ENCODE measurements around the gene ACOX1.

ACOX1 gene

DNA sequence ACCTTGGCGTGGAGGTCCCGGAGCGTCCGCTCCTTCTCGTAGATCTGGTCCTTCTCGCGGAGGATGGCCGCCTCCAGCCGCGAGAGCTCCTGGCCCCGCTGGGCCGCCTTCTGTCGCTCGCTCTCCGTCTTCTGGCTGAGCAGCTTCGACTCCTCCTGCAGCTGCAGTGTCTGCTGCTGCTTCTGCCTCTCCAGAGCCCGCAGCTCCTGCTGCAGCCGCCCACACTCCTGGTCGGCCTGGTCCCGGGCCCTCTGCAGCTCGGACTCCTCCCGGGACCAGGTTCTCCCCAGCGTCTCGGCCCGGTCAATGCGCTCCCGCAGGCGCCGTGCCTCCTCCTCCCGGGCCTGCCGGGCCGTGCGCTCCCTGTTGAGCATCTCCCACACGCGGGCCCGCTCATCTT, 29.2 kb upstream of the ACOX1 start:
- DNase-seq: no peak

DNA sequence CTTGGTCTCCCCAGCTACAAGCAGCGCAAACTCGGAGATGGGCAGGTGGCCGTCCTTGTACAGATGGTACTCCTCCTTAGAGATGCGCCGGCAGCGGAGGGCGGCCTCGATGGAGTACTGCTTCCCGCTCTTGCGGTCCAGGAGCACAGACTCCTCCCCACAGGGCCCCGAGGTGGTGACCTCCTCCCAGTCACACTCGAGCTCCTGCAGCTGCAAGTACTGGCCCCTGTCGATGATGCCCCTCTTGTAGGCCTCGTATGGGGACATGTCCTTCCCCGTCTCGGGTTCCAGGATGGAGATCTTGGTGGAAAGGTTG, 28.8 kb upstream of the ACOX1 start:
- no peak for DNase-seq

GRCh38 chr17:76007131-76007849, 28.3 kb upstream of the ACOX1 start:
- no peak for DNase-seq

DNA sequence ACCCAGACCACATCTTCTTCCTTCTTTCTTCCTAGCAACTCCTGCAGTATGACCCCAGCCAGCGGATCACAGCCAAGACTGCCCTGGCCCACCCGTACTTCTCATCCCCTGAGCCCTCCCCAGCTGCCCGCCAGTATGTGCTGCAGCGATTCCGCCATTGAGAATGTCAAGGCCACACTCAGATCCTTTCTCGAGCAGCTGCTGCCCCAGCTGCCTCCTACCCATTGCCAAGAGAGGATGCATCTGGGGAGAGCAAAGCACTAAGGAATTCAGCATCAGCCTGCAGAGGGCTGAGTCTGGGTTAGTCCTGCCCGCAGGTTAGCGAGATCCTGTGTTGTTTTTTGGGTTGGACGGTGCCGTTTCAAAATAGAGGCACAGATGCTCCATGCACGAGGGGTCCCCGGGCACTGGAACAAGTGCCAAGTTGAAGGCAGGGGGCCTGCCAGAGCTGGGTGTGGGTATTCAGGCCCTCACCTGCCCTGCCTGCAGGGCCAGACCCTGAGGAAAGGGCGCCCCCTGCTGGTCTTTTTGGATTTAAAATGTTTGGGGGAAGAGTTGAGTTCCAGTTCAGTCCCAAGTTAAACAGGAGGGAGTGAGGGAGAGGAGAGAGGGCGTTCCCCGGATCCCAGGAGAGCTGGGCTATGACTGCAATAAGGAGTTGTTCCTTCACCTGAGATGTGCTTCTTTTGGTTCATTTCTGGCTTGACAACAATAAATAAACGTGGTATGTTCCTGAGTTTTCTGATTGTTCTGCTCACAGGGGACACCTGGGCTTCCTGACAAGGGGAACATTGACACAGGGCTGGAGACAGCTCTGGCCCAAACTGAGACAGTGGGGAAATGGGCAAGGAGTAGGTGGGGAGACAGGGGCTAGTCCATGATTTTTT, 26.5 kb upstream of the ACOX1 start:
- peak; percentile 63 for DNase-seq

DNA sequence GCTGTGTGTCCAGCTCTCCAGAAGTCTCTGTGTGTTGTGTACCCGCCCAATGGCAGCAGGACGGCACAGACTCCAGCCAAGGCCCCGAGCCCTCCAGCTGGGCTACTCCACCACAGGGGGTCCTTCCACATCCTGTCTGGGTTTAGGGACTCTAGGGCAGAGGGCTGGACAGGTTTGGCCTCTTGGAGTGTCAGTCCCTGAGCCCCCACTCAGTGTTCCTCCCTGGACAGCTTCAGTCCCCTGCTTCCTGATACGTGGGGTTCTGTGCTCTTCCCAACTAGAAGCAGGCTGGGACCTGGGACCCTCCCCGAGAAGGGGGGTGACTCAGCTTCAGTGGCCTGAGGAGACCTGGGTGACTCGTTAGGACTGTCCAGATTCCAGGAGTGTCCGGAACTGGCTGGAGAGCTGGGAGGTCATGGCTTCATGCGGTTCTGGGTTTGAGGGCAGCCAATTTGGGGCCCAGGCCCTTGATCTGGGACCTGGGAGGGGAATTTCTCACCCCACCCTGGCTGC, 25.8 kb upstream of the ACOX1 start:
- no peak for DNase-seq

DNA sequence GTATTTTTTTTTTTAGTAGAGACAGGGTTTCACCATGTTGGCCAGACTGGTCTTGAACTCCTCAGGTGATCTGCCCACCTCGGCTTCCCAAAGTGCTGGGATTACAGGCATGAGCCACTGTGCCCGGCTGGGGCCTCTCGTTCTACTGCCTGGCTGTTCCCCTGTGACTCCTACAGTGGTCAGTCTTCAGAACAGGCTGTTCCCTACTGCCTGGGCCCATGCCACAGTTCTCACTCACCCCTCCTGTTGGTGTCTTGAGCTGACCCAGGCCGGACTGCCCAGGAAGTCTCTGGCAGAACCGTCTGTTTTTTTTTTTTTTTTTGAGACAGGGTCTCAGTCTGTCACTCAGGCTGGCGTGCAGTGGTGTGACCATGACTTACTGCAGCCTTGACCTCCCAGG, 24.9 kb upstream of the ACOX1 start:
- DNase-seq: no peak

- DNase-seq: no peak
Measured at GRCh38 chr17:76002100-76002499, 23.1 kb upstream of the ACOX1 start.

DNA sequence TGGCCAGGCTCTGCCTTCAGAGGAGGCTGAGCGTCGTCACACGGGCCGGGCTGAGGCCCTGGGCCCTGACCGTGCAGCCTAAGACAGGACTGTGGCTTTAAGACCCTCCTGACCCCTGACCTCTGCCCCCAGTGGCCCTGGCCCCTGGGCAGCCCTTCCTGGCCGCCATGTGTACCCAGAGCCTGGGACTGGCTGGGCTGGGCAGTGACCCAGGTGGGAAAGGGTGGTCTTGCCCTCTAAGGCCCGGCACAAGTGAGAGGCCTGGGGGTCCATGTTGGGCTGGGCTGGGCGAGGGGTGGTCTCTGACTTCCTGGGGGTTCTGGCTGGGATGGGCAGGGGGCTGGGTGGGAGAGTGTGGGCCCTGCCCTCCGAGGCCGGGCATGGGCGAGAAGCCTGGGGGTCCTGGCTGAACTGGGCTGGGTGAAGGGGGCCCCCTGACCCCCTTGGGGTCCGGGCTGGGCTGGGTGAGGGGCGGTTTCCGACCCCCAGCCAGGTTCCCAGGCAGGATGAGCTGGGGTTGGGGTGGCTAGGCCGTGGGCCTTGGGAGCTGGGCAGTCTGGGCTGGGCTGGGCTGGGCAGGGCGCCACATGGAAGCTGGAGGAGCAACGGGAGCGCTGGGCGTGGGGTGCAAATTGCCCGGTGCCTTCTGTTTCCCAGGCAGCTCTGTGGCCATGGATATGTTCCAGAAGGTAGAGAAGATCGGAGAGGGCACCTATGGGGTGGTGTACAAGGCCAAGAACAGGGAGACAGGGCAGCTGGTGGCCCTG, 22.0 kb upstream of the ACOX1 start, which contains the start of gene CDK3:
CDK3 (plus strand) TSS at position 101 of the 767 bp plus-strand sequence; CDS start at position 672, 571 bp downstream.
- no peak for DNase-seq

GRCh38 chr17:76000016-76000754, 21.2 kb upstream of the ACOX1 start:
- peak; percentile 47 for DNase-seq

DNA sequence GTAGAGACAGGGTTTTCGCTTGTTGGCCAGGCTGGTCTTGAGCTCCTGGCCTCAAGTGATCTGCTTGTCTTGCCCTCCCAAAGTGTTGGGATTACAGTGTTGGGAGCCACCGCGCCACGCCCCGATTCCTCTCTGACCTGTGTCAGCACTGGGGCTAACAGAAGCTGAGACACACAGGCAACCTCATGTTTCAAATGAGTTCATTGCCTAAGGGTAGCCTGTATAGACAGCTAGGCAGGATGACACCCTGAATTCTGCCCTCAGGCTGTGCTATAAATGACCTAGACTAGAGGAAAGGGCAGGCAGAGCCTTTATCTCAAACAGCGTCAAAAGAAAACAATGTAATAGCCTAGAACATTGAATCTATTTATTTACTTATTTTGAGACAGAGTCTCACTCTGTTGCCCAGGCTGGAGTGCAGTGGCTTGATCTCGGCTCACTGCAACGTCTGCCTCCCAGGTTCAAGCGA, 19.4 kb upstream of the ACOX1 start:
- DNase-seq: no peak

GRCh38 chr17:75996665-75997590, 18.0 kb upstream of the ACOX1 start:
- peak; percentile 31 for DNase-seq

DNA sequence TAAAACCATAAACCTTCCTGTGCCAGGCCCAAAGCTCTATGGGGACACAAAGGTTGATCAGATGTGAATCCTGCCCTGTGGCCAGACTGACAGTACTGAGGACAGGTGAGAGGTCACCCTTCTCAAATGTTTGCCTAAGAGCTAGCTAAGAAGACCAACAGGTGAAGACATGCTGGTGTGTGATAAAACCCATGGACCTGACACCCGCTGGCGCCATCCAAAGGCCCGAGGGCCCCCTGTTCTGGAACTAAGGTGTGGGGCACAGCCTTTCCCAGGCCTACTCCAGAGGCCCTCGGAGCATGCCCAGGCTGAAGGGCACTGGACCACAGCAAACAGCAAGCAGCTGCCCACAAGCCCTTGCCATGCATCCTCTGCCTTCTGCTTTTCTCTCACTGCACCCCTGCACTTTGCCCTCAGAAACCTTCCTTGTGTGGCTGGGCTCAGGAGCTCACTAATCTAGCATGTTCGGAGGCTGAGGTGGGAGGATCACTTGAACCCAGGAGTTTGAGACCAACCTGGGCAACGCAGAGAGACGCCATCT, 16.5 kb upstream of the ACOX1 start:
- no peak for DNase-seq

DNA sequence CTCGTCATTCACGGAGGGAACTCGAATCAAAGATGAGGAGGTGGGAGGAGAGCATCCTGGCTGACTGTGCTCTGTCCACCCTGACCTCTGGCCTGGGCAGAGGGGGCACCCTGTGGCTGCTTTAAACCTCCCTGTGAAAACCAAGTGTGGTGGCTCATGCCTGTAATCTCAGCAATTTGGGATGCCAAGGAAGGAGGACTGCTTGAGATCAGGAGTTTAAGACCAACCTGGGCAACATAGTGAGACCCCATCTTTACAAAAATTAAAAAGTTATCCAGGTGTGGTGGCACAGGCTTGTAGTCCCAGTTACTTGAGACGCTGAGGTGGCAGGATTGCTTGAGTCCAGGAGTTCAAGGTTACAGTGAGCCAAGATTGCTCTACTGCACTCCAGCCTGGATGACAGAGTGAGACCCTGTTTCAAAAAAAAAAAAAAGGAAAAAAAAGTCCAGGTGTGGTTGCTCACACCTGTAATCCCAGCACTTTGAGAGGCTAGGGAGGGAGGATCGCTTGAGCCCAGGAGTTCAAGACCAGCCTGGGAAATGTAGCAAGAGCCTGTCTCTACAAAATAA, 15.9 kb upstream of the ACOX1 start:
- DNase-seq: no peak

DNA sequence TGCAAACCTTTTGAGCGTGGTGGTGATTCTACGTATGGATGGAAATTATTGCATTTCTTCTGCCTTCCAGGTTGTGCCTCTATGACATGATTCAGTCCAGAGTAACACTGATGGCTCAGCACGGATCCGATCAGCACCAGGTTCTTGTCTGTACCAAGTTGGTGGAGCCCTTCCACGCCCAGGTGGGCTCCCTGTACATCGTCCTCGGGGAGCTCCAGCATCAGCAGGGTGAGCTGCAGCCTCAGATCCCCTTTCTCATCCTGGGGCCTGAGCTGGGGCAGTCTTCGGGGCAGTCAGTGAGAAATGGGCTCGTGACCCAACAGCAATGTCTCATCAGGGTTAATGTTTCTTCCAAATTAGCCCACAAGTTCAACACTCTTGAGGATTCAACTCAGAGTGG, 12.4 kb upstream of the ACOX1 start:
- no peak for DNase-seq

DNA sequence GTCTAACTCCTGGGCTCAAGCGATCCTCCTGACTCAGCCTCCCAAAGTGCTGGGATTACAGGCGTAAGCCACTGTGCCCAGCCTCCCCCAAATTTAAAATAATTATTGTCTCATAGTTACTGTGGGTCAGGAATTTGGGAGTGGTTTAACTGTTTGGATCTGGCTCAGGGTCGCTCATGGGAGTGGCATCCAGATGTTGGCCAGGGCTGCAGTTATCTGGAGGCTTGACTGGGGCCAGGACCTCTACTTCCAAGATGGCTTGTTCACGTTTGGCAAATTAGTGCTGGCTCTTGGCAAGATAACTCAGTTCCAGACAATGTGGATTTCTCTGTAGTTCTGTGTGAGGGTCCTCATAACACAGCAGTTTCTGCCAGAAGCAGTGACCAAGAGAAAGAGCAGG, 8.1 kb upstream of the ACOX1 start:
- DNase-seq: no peak

GRCh38 chr17:75985986-75986385, 7.0 kb upstream of the ACOX1 start:
- DNase-seq: no peak

DNA sequence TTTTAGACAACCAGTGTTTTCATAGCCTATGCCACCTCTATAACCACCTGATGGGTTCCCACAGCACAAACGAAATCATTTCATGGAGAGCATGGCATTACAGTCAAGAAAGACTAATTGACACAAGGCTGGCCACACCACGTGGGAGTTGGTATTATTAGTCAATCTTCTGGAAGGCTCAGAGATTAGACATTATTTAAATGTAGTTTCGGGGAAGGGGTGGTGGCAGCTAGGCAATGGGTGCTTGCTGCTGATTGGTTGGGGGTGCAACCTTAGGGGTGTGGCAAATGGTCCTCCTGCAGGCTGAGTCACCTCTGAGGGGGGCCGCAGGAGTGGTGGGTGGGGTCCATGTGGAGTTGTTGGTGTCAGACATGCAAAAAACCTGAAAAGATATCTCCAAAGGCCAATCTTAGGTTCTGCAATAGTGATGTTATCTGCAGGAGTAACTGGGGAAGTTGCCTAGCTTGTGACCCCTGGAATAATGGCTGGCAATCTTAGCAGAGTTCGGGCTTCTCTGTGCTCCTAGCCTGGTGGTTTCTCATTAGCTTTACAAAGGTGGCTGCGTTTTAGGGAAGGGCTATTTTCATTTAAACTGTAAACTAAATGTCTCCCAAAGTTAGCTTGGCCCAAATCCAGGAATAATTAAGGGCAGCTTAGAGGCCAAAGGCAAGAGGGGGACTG, 4.7 kb upstream of the ACOX1 start:
- DNase-seq: no peak

GRCh38 chr17:75981019-75981615, 2.2 kb upstream of the ACOX1 start:
- no peak for DNase-seq

GRCh38 chr17:75980188-75981018, 1.4 kb upstream of the ACOX1 start:
- DNase-seq: no peak
